Raji (cell line): ENCODE measurements around the gene GNL1.

ENCODE experiments used
- POLR2A ChIP-seq: IDR thresholded peaks from 2 replicates; pipeline ENCODE4 v1.6.1; 2011; ENCODE audit warnings: low read depth, low read length, control low read depth; ENCODE audit not compliant: insufficient read depth

The GNL1 gene, protein sequence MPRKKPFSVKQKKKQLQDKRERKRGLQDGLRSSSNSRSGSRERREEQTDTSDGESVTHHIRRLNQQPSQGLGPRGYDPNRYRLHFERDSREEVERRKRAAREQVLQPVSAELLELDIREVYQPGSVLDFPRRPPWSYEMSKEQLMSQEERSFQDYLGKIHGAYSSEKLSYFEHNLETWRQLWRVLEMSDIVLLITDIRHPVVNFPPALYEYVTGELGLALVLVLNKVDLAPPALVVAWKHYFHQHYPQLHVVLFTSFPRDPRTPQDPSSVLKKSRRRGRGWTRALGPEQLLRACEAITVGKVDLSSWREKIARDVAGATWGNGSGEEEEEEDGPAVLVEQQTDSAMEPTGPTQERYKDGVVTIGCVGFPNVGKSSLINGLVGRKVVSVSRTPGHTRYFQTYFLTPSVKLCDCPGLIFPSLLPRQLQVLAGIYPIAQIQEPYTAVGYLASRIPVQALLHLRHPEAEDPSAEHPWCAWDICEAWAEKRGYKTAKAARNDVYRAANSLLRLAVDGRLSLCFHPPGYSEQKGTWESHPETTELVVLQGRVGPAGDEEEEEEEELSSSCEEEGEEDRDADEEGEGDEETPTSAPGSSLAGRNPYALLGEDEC

DNA sequence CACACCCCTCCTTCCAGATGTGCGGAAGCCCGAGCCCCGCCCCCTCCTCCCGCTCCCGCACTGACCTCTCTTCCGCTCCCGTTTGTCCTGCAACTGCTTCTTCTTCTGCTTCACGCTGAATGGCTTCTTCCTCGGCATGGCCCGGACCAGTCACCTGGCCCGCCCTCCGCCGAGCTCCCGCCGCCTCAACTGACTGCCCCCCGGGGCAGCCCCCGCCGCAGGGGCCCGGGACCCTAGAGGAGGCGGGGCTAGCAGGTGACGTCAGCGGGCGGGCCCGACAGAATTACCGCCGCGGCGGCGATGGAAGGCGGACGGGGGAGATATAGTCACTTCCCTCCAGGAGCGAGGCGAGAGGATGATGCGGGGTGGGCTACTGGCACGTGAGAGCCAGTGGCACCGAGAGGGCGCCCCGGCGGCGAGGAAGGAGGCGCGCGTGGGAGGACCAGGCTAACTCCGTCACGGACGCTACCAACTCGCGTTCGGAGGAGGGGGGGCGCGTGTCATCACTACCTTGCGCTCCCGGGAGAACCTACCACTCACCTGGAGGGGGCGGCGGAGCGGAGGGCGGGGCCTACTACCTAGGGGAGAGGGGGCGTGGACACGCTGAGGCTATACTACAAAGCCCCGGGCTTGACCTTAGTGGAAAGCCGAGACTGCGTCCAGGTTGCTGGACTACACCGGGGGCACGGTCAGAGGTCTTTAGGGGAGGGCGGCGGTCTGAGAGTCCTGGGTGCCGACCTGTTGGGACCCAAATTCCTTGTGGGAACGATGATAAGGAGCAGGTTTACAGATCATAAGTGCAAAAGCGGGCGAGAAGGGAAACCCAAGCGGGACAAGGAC lies at the start of gene GNL1:
Gene GNL1 (minus strand): TSS at position 424 of the 840 bp plus-strand sequence. CDS start 286 bp downstream, at position 138.
- peak; percentile 51; the same call in 1 of the 2 replicates for TF ChIP-seq POLR2A

DNA sequence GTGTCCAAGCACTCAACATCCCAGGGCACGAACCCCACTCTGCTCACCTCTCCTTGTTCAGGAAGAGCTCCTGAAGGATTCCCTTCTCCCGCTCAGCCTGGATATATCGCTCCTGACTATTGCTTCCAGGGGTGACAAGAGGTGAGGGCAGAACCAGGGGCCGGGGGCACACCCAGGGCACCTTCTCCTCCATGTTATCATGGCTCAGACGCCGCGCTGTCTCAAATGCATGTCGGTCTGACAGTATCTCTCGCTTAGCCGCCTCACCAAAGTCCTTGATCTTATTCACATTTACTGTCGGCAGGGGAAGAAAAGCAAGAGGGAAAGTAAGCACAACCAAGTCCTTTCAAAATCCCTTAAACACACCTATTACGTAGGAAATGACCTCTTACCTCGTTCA lies 47.7 kb upstream of the GNL1 start:
- no peak for TF ChIP-seq POLR2A

- no peak for TF ChIP-seq POLR2A
These were observed 45.7 kb upstream of the GNL1 start for GRCh38 chr6:30601815-30602641.

- no peak for TF ChIP-seq POLR2A
These were observed 45.1 kb upstream of the GNL1 start for GRCh38 chr6:30601436-30601814.

GRCh38 chr6:30600451-30600961 lies 44.2 kb upstream of the GNL1 start:
- no peak for TF ChIP-seq POLR2A

DNA sequence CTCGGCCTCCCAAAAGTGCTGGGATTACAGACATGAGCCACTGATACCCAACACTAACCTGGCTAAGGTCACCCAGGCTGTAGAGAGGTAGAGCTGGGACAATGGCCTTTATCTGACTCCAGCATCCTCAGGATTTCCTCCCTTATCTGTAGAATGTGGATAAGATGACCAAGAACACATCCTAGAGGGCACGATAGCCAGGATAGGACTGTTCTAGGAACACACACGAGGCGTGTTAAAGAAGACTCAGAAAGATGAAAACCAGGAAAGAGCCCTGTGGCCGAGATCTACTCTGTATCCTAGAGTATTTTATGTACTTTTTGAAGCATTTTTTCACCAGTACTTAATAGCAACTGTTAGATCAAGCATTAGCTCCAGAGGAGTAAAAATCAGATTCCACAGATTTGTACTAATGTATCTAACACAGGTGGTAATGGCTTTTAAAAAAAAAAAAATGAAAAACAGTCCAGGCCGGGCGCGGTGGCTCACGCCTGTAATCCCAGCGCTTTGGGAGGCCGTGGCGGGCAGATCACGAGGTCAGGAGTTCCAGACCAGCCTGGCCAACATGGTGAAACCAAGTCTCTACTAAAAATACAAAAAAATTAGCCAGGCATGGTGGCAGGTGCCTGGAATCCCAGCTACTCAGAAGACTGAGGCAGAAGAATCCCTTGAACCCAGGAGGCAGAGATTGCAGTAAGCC lies 43.5 kb upstream of the GNL1 start:
- TF ChIP-seq POLR2A = no peak

GRCh38 chr6:30598912-30599624 lies 42.8 kb upstream of the GNL1 start:
- 0 out of 2 replicates have a peak, but pooled peaks have one; percentile 22 for TF ChIP-seq POLR2A

GRCh38 chr6:30592287-30592686 lies 36.0 kb upstream of the GNL1 start:
- TF ChIP-seq POLR2A = no peak

DNA sequence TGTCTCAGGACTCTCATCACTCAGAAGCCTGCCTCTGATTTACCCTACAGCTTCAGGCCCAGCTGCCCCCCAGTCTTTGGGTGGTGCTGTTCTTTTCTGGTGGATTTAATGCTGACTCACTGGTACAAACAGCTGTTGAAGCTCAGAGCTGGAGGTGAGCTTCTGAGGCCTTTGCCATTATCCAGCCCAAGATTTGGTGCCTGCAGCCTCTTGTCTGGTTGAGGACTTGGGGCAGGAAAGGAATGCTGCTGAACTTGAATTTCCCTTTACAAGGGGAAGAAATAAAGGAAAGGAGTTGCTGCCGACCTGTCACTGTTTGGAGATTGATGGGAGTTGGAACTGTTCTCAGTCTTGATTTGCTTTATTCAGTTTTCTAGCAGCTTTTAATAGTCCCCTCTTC lies 34.7 kb upstream of the GNL1 start:
- no peak for TF ChIP-seq POLR2A

DNA sequence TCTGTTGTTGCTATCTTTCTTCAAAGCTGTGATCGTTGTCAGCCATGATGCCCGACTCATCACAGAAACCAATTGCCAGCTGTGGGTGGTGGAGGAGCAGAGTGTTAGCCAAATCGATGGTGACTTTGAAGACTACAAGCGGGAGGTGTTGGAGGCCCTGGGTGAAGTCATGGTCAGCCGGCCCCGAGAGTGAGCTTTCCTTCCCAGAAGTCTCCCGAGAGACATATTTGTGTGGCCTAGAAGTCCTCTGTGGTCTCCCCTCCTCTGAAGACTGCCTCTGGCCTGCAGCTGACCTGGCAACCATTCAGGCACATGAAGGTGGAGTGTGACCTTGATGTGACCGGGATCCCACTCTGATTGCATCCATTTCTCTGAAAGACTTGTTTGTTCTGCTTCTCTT lies 34.2 kb upstream of the GNL1 start:
- TF ChIP-seq POLR2A = no peak

- TF ChIP-seq POLR2A = no peak
These were observed 33.6 kb upstream of the GNL1 start for GRCh38 chr6:30589754-30590358.

GRCh38 chr6:30583921-30584320 lies 27.6 kb upstream of the GNL1 start:
- TF ChIP-seq POLR2A = no peak

DNA sequence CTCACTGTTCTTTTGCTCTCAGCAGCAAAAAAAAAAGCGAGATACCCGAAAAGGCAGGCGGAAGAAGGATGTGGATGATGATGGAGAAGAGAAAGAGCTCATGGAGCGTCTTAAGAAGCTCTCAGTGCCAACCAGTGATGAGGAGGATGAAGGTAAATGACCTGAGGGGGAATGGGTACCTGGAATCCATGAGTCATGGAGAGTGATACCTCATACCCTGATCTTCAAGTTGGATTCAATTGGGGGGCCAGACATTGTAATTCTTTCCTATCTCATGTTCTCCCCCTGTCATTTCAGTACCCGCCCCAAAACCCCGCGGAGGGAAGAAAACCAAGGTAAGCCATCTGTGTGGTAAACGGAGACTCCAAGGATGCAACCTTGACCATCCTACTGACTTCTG lies 21.8 kb upstream of the GNL1 start:
- TF ChIP-seq POLR2A = no peak
